DND-41 (cell line): ENCODE data around the gene AQP4.

ENCODE experiments used
- ATAC-seq: fragments of 200-7000 bp; cut with Tn5 transposase; 3 replicates; pipeline ENCODE4 v1.9.1; 2021; ENCODE audit warnings: low read depth; ENCODE audit not compliant: insufficient read depth
- DNase-seq: peaks from one replicate; pipeline ENCODE4 v3.0.0-alpha.2; 2020
- H2AFZ ChIP-seq: 2 replicates; pipeline ENCODE4 v1.6.0; 2012; ENCODE audit warnings: low read depth, low read length
- H3K27ac ChIP-seq: 2 replicates; pipeline ENCODE4 v1.5.1; 2012; ENCODE audit warnings: low read length, inconsistent platforms
- H3K27me3 ChIP-seq: fragments of 200-600 bp; sonication (generic); 2 replicates; pipeline ENCODE4 v1.6.0; 2012; ENCODE audit warnings: low read length, mild to moderate bottlenecking, inconsistent platforms; ENCODE audit not compliant: insufficient read depth, poor library complexity
- H3K36me3 ChIP-seq: 2 replicates; pipeline ENCODE4 v1.5.1; 2012; ENCODE audit warnings: low read length, inconsistent platforms; ENCODE audit not compliant: insufficient read depth
- H3K4me1 ChIP-seq: 2 replicates; pipeline ENCODE4 v1.5.1; 2012; ENCODE audit warnings: mild to moderate bottlenecking, low read length; ENCODE audit not compliant: insufficient read depth
- H3K4me2 ChIP-seq: 2 replicates; pipeline ENCODE4 v1.6.0; 2012; ENCODE audit warnings: mild to moderate bottlenecking, moderate library complexity, low read length, inconsistent platforms; ENCODE audit not compliant: insufficient read depth
- H3K4me3 ChIP-seq, 2 experiments: fragments of 200-600 bp in 1 of 2; shearing (Covaris generic) in 1 of 2; 2 replicates each; pipeline ENCODE4 v1.5.1; 2012 to 2016; ENCODE audit warnings: inconsistent platforms in 2 of 2, low read length in 2 of 2, mild to moderate bottlenecking in 2 of 2, low read depth in 1 of 2, moderate library complexity in 1 of 2
- H3K79me2 ChIP-seq: 2 replicates; pipeline ENCODE4 v1.6.0; 2012; ENCODE audit warnings: low read length, inconsistent platforms; ENCODE audit not compliant: insufficient read depth
- H3K9ac ChIP-seq: 2 replicates; pipeline ENCODE4 v1.6.0; 2012; ENCODE audit warnings: low read depth, mild to moderate bottlenecking, inconsistent platforms, low read length, moderate library complexity
- H3K9me3 ChIP-seq: 2 replicates; pipeline ENCODE4 v1.5.1; 2012; ENCODE audit warnings: low read length, moderate library complexity, mild to moderate bottlenecking, inconsistent platforms; ENCODE audit not compliant: insufficient read depth, severe bottlenecking
- H4K20me1 ChIP-seq: 2 replicates; pipeline ENCODE4 v1.6.0; 2012; ENCODE audit warnings: low read length; ENCODE audit not compliant: insufficient read depth
- EZH2 ChIP-seq: IDR thresholded peaks from 3 replicates; pipeline ENCODE4 v1.6.1; 2012; ENCODE audit warnings: borderline replicate concordance, low read depth, mild to moderate bottlenecking, moderate library complexity, low read length, inconsistent platforms; ENCODE audit not compliant: severe bottlenecking
- TF ChIP-seq, protein P1 (sequence below): IDR thresholded peaks from 2 replicates; pipeline ENCODE4 v1.5.1; 2012; ENCODE audit warnings: borderline replicate concordance, low read length, moderate library complexity, mild to moderate bottlenecking; ENCODE audit not compliant: poor library complexity, severe bottlenecking; ENCODE audit errors: extremely low read depth

Gene AQP4

GRCh38 chr18:26862084-26862483, 3.4 kb downstream of the AQP4 start:
- no peak overlapping the region for H3K27ac ChIP-seq

GRCh38 chr18:26854292-26854881, 11.1 kb downstream of the AQP4 start:
- Histone ChIP-seq H2AFZ (peak overlapping the region; percentile 28; the same call in 1 of the 2 replicates), H3K9ac (no peak overlapping the region), H3K4me1 (no peaks in the 10 kb centered on the region), H3K36me3 (no peaks in the 10 kb centered on the region), H3K4me2 (no peak overlapping the region), H3K27me3 (no peaks in the 10 kb centered on the region), H3K79me2 (no peaks in the 10 kb centered on the region), H3K27ac (no peak overlapping the region), H4K20me1 (no peaks in the 10 kb centered on the region), H3K9me3 (no peaks in the 10 kb centered on the region), H3K4me3 (no peak overlapping the region)
- DNase-seq (no peak), ATAC-seq (no peak)
- no peak for TF ChIP-seq EZH2
- TF ChIP-seq, protein P1, sequence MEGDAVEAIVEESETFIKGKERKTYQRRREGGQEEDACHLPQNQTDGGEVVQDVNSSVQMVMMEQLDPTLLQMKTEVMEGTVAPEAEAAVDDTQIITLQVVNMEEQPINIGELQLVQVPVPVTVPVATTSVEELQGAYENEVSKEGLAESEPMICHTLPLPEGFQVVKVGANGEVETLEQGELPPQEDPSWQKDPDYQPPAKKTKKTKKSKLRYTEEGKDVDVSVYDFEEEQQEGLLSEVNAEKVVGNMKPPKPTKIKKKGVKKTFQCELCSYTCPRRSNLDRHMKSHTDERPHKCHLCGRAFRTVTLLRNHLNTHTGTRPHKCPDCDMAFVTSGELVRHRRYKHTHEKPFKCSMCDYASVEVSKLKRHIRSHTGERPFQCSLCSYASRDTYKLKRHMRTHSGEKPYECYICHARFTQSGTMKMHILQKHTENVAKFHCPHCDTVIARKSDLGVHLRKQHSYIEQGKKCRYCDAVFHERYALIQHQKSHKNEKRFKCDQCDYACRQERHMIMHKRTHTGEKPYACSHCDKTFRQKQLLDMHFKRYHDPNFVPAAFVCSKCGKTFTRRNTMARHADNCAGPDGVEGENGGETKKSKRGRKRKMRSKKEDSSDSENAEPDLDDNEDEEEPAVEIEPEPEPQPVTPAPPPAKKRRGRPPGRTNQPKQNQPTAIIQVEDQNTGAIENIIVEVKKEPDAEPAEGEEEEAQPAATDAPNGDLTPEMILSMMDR: no peak

More at GRCh38 chr18:26862084-26862483, 3.4 kb downstream of the AQP4 start:
- TF ChIP-seq, protein P1: no peak
- TF ChIP-seq EZH2: no peak
- H2AFZ ChIP-seq: 0 out of 2 replicates have a peak overlapping the region, but pooled peaks have one; percentile 26
- H3K9ac ChIP-seq: no peak overlapping the region
- H3K27me3 ChIP-seq: no peaks in the 10 kb centered on the region
- no peaks in the 10 kb centered on the region for H3K79me2 ChIP-seq
- no peak for DNase-seq
- H4K20me1 ChIP-seq: no peaks in the 10 kb centered on the region
- no peaks in the 10 kb centered on the region for H3K36me3 ChIP-seq
- no peaks in the 10 kb centered on the region for H3K4me1 ChIP-seq
- no peak overlapping the region for H3K4me2 ChIP-seq
- no peaks in the 10 kb centered on the region for H3K9me3 ChIP-seq
- ATAC-seq: no peak
- no peak overlapping the region for H3K4me3 ChIP-seq

DNA sequence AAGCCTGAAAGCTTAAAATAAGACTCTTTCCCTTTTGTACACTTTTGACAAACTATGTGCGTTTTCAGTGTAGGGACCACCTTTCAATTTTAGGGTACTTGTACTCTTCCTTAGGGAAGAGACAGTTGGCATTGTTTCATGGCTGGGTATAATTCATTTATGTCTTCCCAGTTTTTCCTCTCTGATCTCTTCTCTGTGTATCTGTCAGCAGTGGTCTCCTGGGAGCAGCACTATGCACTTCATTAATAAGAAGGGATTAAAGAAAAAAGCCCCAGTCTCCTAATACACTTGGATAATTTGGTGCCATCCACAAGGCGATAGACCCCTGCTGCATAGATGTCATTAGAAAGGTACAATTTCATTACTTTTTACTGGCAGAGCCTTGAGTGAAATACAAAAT, 12.1 kb downstream of the AQP4 start:
- ATAC-seq (no peak), DNase-seq (no peak)
- H3K9me3 ChIP-seq: no peaks in the 10 kb centered on the region
- no peak overlapping the region for H3K4me3 ChIP-seq
- H3K27ac ChIP-seq: no peak overlapping the region
- H3K27me3 ChIP-seq: no peaks in the 10 kb centered on the region
- H3K4me1 ChIP-seq: no peaks in the 10 kb centered on the region
- H3K36me3 ChIP-seq: no peaks in the 10 kb centered on the region
- no peak overlapping the region for H2AFZ ChIP-seq
- TF ChIP-seq EZH2: no peak
- TF ChIP-seq, protein P1: no peak
- H3K79me2 ChIP-seq: no peaks in the 10 kb centered on the region
- no peak overlapping the region for H3K9ac ChIP-seq
- H3K4me2 ChIP-seq: no peak overlapping the region
- H4K20me1 ChIP-seq: no peaks in the 10 kb centered on the region
